Colonic mucosa (tissue), 4 donors: Measurements from ENCODE around the gene REC114. TPM values are rescaled to one million over a fixed set of nuclear protein-coding genes. Genes with fewer than 3 reads are reported as not detected.

Source experiments
- DNase-seq: peaks from one replicate; pipeline ENCODE4 v3.0.0-alpha.2; 2020
- H3K27ac ChIP-seq: fragments of 200-600 bp; one replicate; pipeline ENCODE4 v1.8.0; 2021
- H3K27me3 ChIP-seq: fragments of 200-600 bp; one replicate; pipeline ENCODE4 v1.8.0; 2021
- H3K36me3 ChIP-seq: fragments of 200-600 bp; one replicate; pipeline ENCODE4 v1.8.0; 2021
- H3K4me1 ChIP-seq: fragments of 200-600 bp; one replicate; pipeline ENCODE4 v1.8.0; 2021; ENCODE audit warnings: mild to moderate bottlenecking
- H3K4me3 ChIP-seq: fragments of 200-600 bp; one replicate; pipeline ENCODE4 v1.8.0; 2021
- H3K9ac ChIP-seq, 2 donors: one replicate each; pipeline ENCODE4 v1.7.0; 2013; ENCODE audit warnings: control low read depth in 2 of 2, low read depth in 2 of 2, low read length in 2 of 2
- H3K9me3 ChIP-seq: fragments of 200-600 bp; one replicate; pipeline ENCODE4 v1.8.0; 2021
- CTCF ChIP-seq: fragments of 200-600 bp; IDR thresholded peaks from one replicate; pipeline ENCODE4 v1.8.0; 2022; ENCODE audit warnings: antibody characterized with exemption, mild to moderate bottlenecking
- intact Hi-C: fragments of 100-400 bp; cut with DNase I; formaldehyde crosslinking; loops from one replicate; pipeline ENCODE4 v1.14.1; 2022
- total RNA-seq, 2 donors: library from RNA; stranded (reverse); fragmentation: NEBNext Ultra II Directional in 1 of 2; extraction: Animal tissue kit (Norgen Biotek cat#: 25700) in 1 of 2; gene quantifications; one replicate each; pipeline ENCODE4 v1.2.1, GENCODE V29; 2021
- donor health status: healthy.
- donor health status: DM: no; HTN: no; CAD: no.
- donor health status: DM: no; HTN: no; CAD: no.

REC114 gene
- total RNA-seq, 2 donors from 2014 or later = not detected

DNA sequence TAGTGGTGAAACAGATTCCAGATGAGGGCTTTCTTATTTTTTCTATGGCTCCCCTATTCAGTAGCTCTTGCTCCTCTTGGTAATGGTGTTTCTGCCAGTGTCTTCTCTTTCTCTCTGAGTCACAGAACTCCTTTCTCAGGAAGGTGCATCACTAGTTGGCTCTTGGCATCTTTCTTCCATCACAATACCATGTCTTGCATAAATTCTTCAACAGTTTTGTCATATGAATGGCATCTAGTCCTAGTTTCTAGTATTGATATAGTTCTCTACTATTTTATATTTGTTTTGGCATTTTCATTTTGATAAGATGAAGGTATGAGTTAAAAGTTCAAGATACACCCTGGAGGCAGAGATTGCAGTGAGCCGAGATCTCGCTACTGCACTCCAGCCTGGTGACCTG is 51.0 kb downstream of the REC114 start:
- no peak for TF ChIP-seq CTCF
- Histone ChIP-seq H3K9ac (no peak overlapping the region), H3K36me3 (no peaks in the 10 kb centered on the region), H3K27me3 (no peaks in the 10 kb centered on the region), H3K27ac (no peak overlapping the region), H3K4me1 (no peaks in the 10 kb centered on the region), H3K9me3 (no peaks in the 10 kb centered on the region), H3K4me3 (no peak overlapping the region)
- intact Hi-C loops = no loop called here
- DNase-seq = no peak

DNA sequence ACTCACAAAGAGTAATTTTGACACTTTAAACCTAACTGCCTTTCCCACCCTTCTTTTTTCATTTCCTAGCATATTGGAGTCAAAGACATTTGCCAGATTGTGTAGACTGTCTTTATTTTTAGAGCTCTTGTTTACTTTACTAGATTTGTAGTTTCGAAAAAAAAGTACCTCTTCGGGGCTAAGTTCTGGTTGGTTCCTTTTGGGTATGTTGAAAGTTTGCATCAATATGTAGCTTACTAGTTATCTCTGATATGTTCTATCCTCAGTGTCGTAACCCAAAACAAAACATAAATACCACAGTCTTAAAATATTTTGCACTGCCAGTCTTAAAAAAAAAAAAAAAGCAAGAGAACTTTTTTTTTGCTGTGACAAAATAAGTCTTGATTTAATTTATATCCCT is 52.2 kb downstream of the REC114 start:
- no peaks in the 10 kb centered on the region for H3K9me3 ChIP-seq
- intact Hi-C loops = no loop called here
- no peak for TF ChIP-seq CTCF
- no peaks in the 10 kb centered on the region for H3K36me3 ChIP-seq
- H3K4me3 ChIP-seq = no peak overlapping the region
- H3K27me3 ChIP-seq = no peaks in the 10 kb centered on the region
- no peaks in the 10 kb centered on the region for H3K4me1 ChIP-seq
- no peak overlapping the region for H3K9ac ChIP-seq
- no peak overlapping the region for H3K27ac ChIP-seq
- DNase-seq = no peak

DNA sequence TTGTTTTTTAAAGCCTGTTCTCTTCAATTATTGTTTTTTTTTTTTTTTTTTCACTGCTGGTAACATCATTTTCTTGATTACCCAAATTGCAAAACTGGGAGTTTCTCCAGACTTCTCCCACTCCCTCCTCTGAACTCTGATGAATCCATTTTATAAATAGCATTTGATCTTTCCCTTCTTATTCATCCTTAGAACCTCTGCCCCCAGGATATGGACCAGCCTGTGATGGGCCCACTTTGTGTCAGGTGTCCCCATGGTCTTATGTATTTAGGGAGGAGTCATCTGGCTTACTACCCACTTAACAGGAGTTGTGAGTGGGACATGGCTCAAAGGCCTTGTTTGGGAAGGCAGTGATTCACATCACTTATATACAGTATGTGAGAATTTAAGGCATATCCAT is 57.7 kb downstream of the REC114 start:
- Histone ChIP-seq H3K9me3 (no peaks in the 10 kb centered on the region), H3K36me3 (no peaks in the 10 kb centered on the region), H3K9ac (no peak overlapping the region), H3K4me1 (no peaks in the 10 kb centered on the region), H3K27me3 (no peaks in the 10 kb centered on the region), H3K4me3 (no peak overlapping the region), H3K27ac (no peak overlapping the region)
- DNase-seq = no peak
- intact Hi-C loops = no loop called here
- TF ChIP-seq CTCF = no peak

DNA sequence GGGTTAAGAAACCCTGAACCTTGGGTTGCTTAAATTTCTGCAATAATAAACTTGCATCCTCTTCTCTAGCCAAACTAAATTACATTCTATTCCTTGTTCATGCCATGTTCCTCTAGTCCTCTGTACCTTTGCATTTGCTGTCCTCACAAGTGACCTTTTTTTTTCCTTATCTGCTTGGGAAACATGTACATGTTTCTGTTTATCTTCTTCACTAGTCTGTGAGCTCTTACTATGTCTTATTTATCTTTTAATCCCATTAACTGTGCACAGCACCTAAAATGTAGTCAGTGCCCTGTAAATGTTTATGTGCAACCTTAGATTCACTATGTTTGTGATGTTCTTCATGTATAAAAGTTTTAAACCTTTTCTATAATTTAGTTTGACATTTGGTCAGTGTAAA is 61.9 kb downstream of the REC114 start:
- no peak for DNase-seq
- no peak overlapping the region for H3K9ac ChIP-seq
- H3K9me3 ChIP-seq = no peaks in the 10 kb centered on the region
- H3K27ac ChIP-seq = no peak overlapping the region
- no peak overlapping the region for H3K4me3 ChIP-seq
- no peaks in the 10 kb centered on the region for H3K36me3 ChIP-seq
- intact Hi-C loops = no loop called here
- no peaks in the 10 kb centered on the region for H3K4me1 ChIP-seq
- no peaks in the 10 kb centered on the region for H3K27me3 ChIP-seq
- TF ChIP-seq CTCF = no peak

DNA sequence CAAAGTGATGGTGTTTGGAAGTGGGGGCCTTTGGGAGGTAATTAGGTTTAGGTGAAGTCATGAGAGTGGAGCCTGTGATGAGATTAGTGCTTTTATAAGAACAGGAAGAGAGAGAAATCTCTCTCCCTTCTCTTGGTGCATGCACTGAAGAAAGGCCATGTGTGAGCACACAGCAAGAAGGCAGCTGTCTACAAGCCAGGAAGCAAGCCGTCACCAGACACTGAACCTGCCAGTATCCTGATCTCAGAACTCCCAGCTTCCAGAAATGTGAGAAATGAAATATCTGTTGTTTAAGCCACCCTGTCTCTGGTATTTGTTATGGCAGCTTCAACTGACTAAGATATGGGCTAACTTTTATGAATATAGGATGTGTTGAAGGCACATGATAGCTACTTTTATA is 72.6 kb downstream of the REC114 start:
- H3K27me3 ChIP-seq = no peaks in the 10 kb centered on the region
- no peak for DNase-seq
- no peak overlapping the region for H3K9ac ChIP-seq
- no peak overlapping the region for H3K4me3 ChIP-seq
- H3K36me3 ChIP-seq = no peaks in the 10 kb centered on the region
- H3K9me3 ChIP-seq = no peaks in the 10 kb centered on the region
- no peaks in the 10 kb centered on the region for H3K4me1 ChIP-seq
- intact Hi-C loops = no loop called here
- no peak for TF ChIP-seq CTCF
- H3K27ac ChIP-seq = no peak overlapping the region

DNA sequence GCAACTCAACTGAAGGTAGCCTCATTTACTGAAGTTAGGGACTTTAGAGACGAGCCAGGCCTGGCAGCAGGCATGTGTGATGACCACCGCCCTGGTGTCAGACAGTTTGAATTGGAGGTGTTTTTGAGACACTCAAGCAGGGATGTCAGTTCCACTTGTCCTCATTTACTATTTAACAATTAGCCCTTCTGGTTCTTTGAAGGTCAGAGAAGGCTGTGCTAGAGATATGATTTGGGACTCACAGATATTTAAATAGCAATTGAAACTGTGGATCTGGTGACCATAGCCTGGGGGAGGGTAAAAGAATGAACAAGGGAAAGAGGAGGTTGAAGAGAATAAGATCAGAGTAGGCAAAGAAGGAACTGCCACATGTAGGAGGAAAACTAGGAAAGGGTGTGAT is 74.6 kb downstream of the REC114 start:
- intact Hi-C loops = no loop called here
- no peak for TF ChIP-seq CTCF
- Histone ChIP-seq H3K36me3 (no peaks in the 10 kb centered on the region), H3K27ac (no peak overlapping the region), H3K4me3 (no peak overlapping the region), H3K4me1 (no peaks in the 10 kb centered on the region), H3K9me3 (no peaks in the 10 kb centered on the region), H3K9ac (no peak overlapping the region), H3K27me3 (no peaks in the 10 kb centered on the region)
- DNase-seq = no peak
